ENCODE data around the gene PPM1D. TPM values are rescaled to one million over a fixed set of nuclear protein-coding genes. Genes with fewer than 3 reads are reported as not detected.

Gene PPM1D
- total and polyA plus RNA-seq, 2 donors (not counting 1 experiment from before 2014, with no cell fraction given): 6.5 to 27.2 TPM

GRCh38 chr17:60647705-60648104 is 47.7 kb downstream of the PPM1D start:
- Histone ChIP-seq H3K4me3 (ENCODE audit: control extremely low read depth in 1 of 5, extremely low read depth in 1 of 5, insufficient read depth in 1 of 5, low read depth in 2 of 5, low read length in 4 of 5) (no peak overlapping the region), H3K9me3 (ENCODE audit: control extremely low read depth in 1 of 3, control insufficient read depth in 2 of 3, insufficient read depth in 1 of 3, low read length in 2 of 3) (no peaks in the 10 kb centered on the region), H3K9ac (ENCODE audit: low read length) (no peak overlapping the region), H3K27ac (ENCODE audit: low read length in 2 of 2) (no peak overlapping the region), H3K36me3 (replicated peaks in 1 of 2; ENCODE audit: control extremely low read depth in 1 of 2, control insufficient read depth in 1 of 2, extremely low read depth in 1 of 2, insufficient read depth in 2 of 2, low read length in 1 of 2) (peaks cover 0 to 9% of the 10 kb centered on the region in 2 experiments), H4K20me1 (ENCODE audit: control insufficient read depth, insufficient read depth, low read length, poor library complexity, severe bottlenecking) (no peaks in the 10 kb centered on the region), H3K4me2 (replicated peaks; ENCODE audit: low read depth, low read length, poor library complexity, severe bottlenecking) (no peak overlapping the region), H3K79me2 (ENCODE audit: control insufficient read depth, insufficient read depth, low read length) (peaks cover 41% of the 10 kb centered on the region), H3K27me3 (replicated peaks in 1 of 4; ENCODE audit: control extremely low read depth in 1 of 4, control insufficient read depth in 3 of 4, insufficient read depth in 4 of 4, low read length in 3 of 4) (no peaks in the 10 kb centered on the region), H3K4me1 (ENCODE audit: control insufficient read depth in 2 of 2, insufficient read depth in 2 of 2, low read length in 2 of 2) (peaks cover 4 to 8% of the 10 kb centered on the region in 2 donors), H2AFZ (ENCODE audit: insufficient read depth, low read depth, low read length, poor library complexity, severe bottlenecking) (no peak overlapping the region)
- Mint-ChIP-seq H3K4me1 (peaks cover 12% of the 10 kb centered on the region), H3K27ac (no peak overlapping the region), H3K4me3 (no peak overlapping the region), H3K9me3 (ENCODE audit: insufficient read depth) (no peaks in the 10 kb centered on the region), H3K27me3 (no peaks in the 10 kb centered on the region)
- CTCF ChIA-PET: interaction anchor here (3.5 kb wide), 1 partner anchor 8 kb away, joined by 23 read pairs; no protein-coding TSS in a partner anchor
- intact Hi-C loops (cut with micrococcal nuclease): no loop called here
- no peak for DNase-seq
- no CpG with 5 or more reads among the region's 1 CpG for WGBS (ENCODE audit: insufficient coverage)
- no peak for TF ChIP-seq EZH2 (IDR thresholded peaks at IDR 0.05; ENCODE audit: borderline replicate concordance, insufficient read depth, low read depth, low read length, poor library complexity, severe bottlenecking)
- no peak for TF ChIP-seq CTCF (IDR thresholded peaks at IDR 0.05)
- POLR2A ChIA-PET: no interaction called here
- ATAC-seq (ENCODE audit: low read depth): no peak

- Mint-ChIP-seq H3K27me3 (no peaks in the 10 kb centered on the region), H3K4me1 (peaks cover 25% of the 10 kb centered on the region), H3K27ac (peak overlapping the region; percentile 2), H3K4me3 (no peak overlapping the region), H3K9me3 (ENCODE audit: insufficient read depth) (no peaks in the 10 kb centered on the region)
- Histone ChIP-seq H3K4me3 (ENCODE audit: control extremely low read depth in 1 of 5, extremely low read depth in 1 of 5, insufficient read depth in 1 of 5, low read depth in 2 of 5, low read length in 4 of 5) (no peak overlapping the region), H3K9me3 (ENCODE audit: control extremely low read depth in 1 of 3, control insufficient read depth in 2 of 3, insufficient read depth in 1 of 3, low read length in 2 of 3) (no peaks in the 10 kb centered on the region), H3K4me2 (replicated peaks; ENCODE audit: low read depth, low read length, poor library complexity, severe bottlenecking) (peak overlapping the region; percentile 2), H4K20me1 (ENCODE audit: control insufficient read depth, insufficient read depth, low read length, poor library complexity, severe bottlenecking) (no peaks in the 10 kb centered on the region), H3K4me1 (ENCODE audit: control insufficient read depth in 2 of 2, insufficient read depth in 2 of 2, low read length in 2 of 2) (peaks cover 6 to 11% of the 10 kb centered on the region in 2 donors), H3K79me2 (ENCODE audit: control insufficient read depth, insufficient read depth, low read length) (peaks cover 38% of the 10 kb centered on the region), H2AFZ (ENCODE audit: insufficient read depth, low read depth, low read length, poor library complexity, severe bottlenecking) (no peak overlapping the region), H3K9ac (ENCODE audit: low read length) (no peak overlapping the region), H3K27me3 (replicated peaks in 1 of 4; ENCODE audit: control extremely low read depth in 1 of 4, control insufficient read depth in 3 of 4, insufficient read depth in 4 of 4, low read length in 3 of 4) (no peaks in the 10 kb centered on the region), H3K36me3 (replicated peaks in 1 of 2; ENCODE audit: control extremely low read depth in 1 of 2, control insufficient read depth in 1 of 2, extremely low read depth in 1 of 2, insufficient read depth in 2 of 2, low read length in 1 of 2) (peaks cover 5 to 20% of the 10 kb centered on the region in 2 experiments), H3K27ac (ENCODE audit: low read length in 2 of 2) (no peak overlapping the region)
- WGBS (ENCODE audit: insufficient coverage): 57% methylated on average over 1 of the region's 2 CpGs
- CTCF ChIA-PET: interaction anchor here (0.8 kb wide), 1 partner anchor 15 kb away, joined by 6 read pairs; no protein-coding TSS in a partner anchor
- intact Hi-C loops (cut with micrococcal nuclease): no loop called here
- DNase-seq (peak; percentile 61), ATAC-seq (ENCODE audit: low read depth) (peak; percentile 88)
- POLR2A ChIA-PET: no interaction called here
- TF ChIP-seq EZH2 (IDR thresholded peaks at IDR 0.05; ENCODE audit: borderline replicate concordance, insufficient read depth, low read depth, low read length, poor library complexity, severe bottlenecking): no peak
- no peak for TF ChIP-seq CTCF (IDR thresholded peaks at IDR 0.05)
Measured at GRCh38 chr17:60652454-60653247, 52.7 kb downstream of the PPM1D start.
